Adrenal gland (tissue), 12 donors: Measurements from ENCODE around the gene GLYR1. TPM values are rescaled to one million over a fixed set of nuclear protein-coding genes. Genes with fewer than 3 reads are reported as not detected.

Source experiments
- DNase-seq, 7 donors: peaks; one replicate each; pipeline ENCODE4 v3.0.0-alpha.2; 2019 to 2020
- H3K27ac ChIP-seq, 5 donors: fragments of 200-600 bp; sonication (generic) in 4 of 5; 1 replicate in 3 of 5; 2 replicates in 2 of 5; pipeline versions ENCODE4 v1.5.1 to v1.8.0; 2016 to 2020; ENCODE audit warnings: mild to moderate bottlenecking in 1 of 5
- H3K27me3 ChIP-seq: fragments of 200-600 bp; 2 replicates; pipeline ENCODE4 v1.8.0; 2021
- H3K36me3 ChIP-seq, 2 donors: fragments of 200-600 bp; replicated peaks in 1 of 2; 1 replicate in 1 of 2; 2 replicates in 1 of 2; pipeline versions ENCODE4 v1.5.1 to v1.8.0; 2018 to 2022
- H3K4me1 ChIP-seq, 2 donors: fragments of 200-600 bp; replicated peaks in 1 of 2; 1 replicate in 1 of 2; 2 replicates in 1 of 2; pipeline versions ENCODE4 v1.5.1 to v1.8.0; 2018 to 2021
- H3K4me3 ChIP-seq, 4 donors: fragments of 200-600 bp; sonication (generic) in 3 of 4; one replicate each; pipeline ENCODE4 v1.5.1; 2016 to 2018
- H3K9me3 ChIP-seq, 3 donors: fragments of 200-600 bp; sonication (generic) in 1 of 3; replicated peaks in 1 of 3; 1 replicate in 2 of 3; 2 replicates in 1 of 3; pipeline versions ENCODE4 v1.5.1 to v1.8.0; 2016 to 2021
- CTCF ChIP-seq, 6 experiments: fragments of 450-650 bp in 4 of 6; fragments of 200-600 bp in 2 of 6; sonication (generic) in 1 of 6; IDR thresholded peaks; 1 replicate in 5 of 6; 2 replicates in 1 of 6; pipeline versions ENCODE4 v1.5.1 to v1.8.0; 2016 to 2021; ENCODE audit warnings: antibody characterized with exemption in 6 of 6, mild to moderate bottlenecking in 2 of 6, moderate library complexity in 1 of 6
- POLR2A ChIP-seq, 2 donors: fragments of 450-650 bp; IDR thresholded peaks; one replicate each; pipeline ENCODE4 v1.6.1; 2017; ENCODE audit warnings: antibody characterized with exemption in 2 of 2, mild to moderate bottlenecking in 2 of 2, moderate library complexity in 1 of 2
- WGBS, 4 donors: extraction: QIAGEN DNeasy Blood & Tissue Kit in 2 of 4; methylation state at CpG; one replicate each; pipeline versions ENCODE4 v1.1.5 to v1.1.7; 2013 to 2017; 5-methylcytosine and 5-hydroxymethylcytosine counted together
- intact Hi-C, 2 donors: fragments of 100-400 bp; cut with DNase I; formaldehyde crosslinking; loops; one replicate each; pipeline versions ENCODE4 v1.14.1 to v1.15.0; 2022 to 2023
- polyA plus RNA-seq, 3 donors: library from polyadenylated mRNA; stranded (reverse); fragments of 200-250 nt in 2 of 3; fragments of 350-450 nt in 1 of 3; fragmentation: Illumina TruSeq in 1 of 3; extraction: RNeasy Lipid Tissue Mini Kit (QIAGEN cat#74804) in 1 of 3; gene quantifications; one replicate each; pipeline ENCODE4 v1.2.3, GENCODE V29; 2013 to 2014
- total RNA-seq, 9 donors: library from RNA; depleted of rRNA in 4 of 9; stranded (reverse); fragments of >200 nt in 4 of 9; fragments of 120-200 nt in 1 of 9; fragmentation: NEBNext Ultra II Directional in 1 of 9; extraction: Animal tissue kit (Norgen Biotek cat#: 25700) in 1 of 9; gene quantifications; one replicate each; pipeline versions ENCODE4 v1.1.0 to v1.2.4, GENCODE V29; 2013 to 2023
- donor health status: healthy with polysubstance abuse.
- donor health status: Bipolar disorder and iron deficiency.
- donor health status: DM: yes; HTN: yes; CAD: no.
- donor health status: DM: no; HTN: no; CAD: no.
- donor health status: DM: no; HTN: no; CAD: no.
- donor health status: DM: yes; HTN: yes; CAD: no.

GLYR1 gene
- total and polyA plus RNA-seq, 12 donors = 39.3 to 118 (median 69.1) TPM

GRCh38 chr16:4855804-4856203 lies 8.7 kb upstream of the GLYR1 start:
- no peaks in the 10 kb centered on the region for H3K9me3 ChIP-seq
- DNase-seq = no peak
- intact Hi-C loops = no loop called here
- no peak overlapping the region for H3K27ac ChIP-seq
- H3K4me3 ChIP-seq = no peak overlapping the region
- TF ChIP-seq CTCF (IDR thresholded peaks at IDR 0.05) (no peak), POLR2A (IDR thresholded peaks at IDR 0.05) (no peak)
- H3K36me3 ChIP-seq = peaks cover 0 to 55% of the 10 kb centered on the region in 2 donors
- no peaks in the 10 kb centered on the region for H3K27me3 ChIP-seq
- 91 to 100% (median 93%) methylated on average over 2 of the region's 2 CpGs for WGBS, 4 donors
- H3K4me1 ChIP-seq = peaks cover 0 to 57% of the 10 kb centered on the region in 2 donors

- H3K4me1 ChIP-seq = peaks cover 0 to 59% of the 10 kb centered on the region in 2 donors
- no peak overlapping the region for H3K4me3 ChIP-seq
- DNase-seq = no peak
- H3K9me3 ChIP-seq = no peaks in the 10 kb centered on the region
- TF ChIP-seq CTCF (IDR thresholded peaks at IDR 0.05) (no peak), POLR2A (IDR thresholded peaks at IDR 0.05) (no peak)
- no peak overlapping the region for H3K27ac ChIP-seq
- H3K36me3 ChIP-seq = peaks cover 0 to 51% of the 10 kb centered on the region in 2 donors
- H3K27me3 ChIP-seq = no peaks in the 10 kb centered on the region
- intact Hi-C loops = no loop called here
- 63 to 75% (median 71%) methylated on average over 5 of the region's 5 CpGs for WGBS, 4 donors
Observed at GRCh38 chr16:4855371-4855770, 8.3 kb upstream of the GLYR1 start.

GRCh38 chr16:4852221-4852872 lies 5.3 kb upstream of the GLYR1 start:
- peak in 4 of 7 donors; percentile 41 to 59 (median 55) for DNase-seq
- TF ChIP-seq CTCF (IDR thresholded peaks at IDR 0.05) (no peak), POLR2A (IDR thresholded peaks at IDR 0.05) (no peak)
- Histone ChIP-seq H3K4me1 (peaks cover 18 to 50% of the 10 kb centered on the region in 2 donors), H3K9me3 (no peaks in the 10 kb centered on the region), H3K27me3 (no peaks in the 10 kb centered on the region), H3K27ac (peak overlapping the region in 3 of 5 donors; percentile 40 to 65 (median 47)), H3K4me3 (no peak overlapping the region), H3K36me3 (peaks cover 0 to 25% of the 10 kb centered on the region in 2 donors)
- intact Hi-C loops = no loop called here
- 42 to 55% (median 44%) methylated on average over 1 of the region's 1 CpG for WGBS, 4 donors

- Histone ChIP-seq H3K4me1 (peaks cover 26 to 61% of the 10 kb centered on the region in 2 donors), H3K27me3 (no peaks in the 10 kb centered on the region), H3K36me3 (peaks cover 0 to 24% of the 10 kb centered on the region in 2 donors), H3K4me3 (peak overlapping the region in 1 of 4 donors; percentile 14), H3K27ac (peak overlapping the region in 2 of 5 donors; percentile 9 to 27), H3K9me3 (no peaks in the 10 kb centered on the region)
- 60 to 66% (median 63%) methylated on average over 3 of the region's 3 CpGs for WGBS, 4 donors
- intact Hi-C loops = no loop called here
- no peak for TF ChIP-seq POLR2A (IDR thresholded peaks at IDR 0.05)
- no peak for TF ChIP-seq CTCF (IDR thresholded peaks at IDR 0.05)
- no peak for DNase-seq
Observed at GRCh38 chr16:4850211-4850610, 3.1 kb upstream of the GLYR1 start.
